ENCODE results near the gene TUBGCP4.

TUBGCP4 gene

DNA sequence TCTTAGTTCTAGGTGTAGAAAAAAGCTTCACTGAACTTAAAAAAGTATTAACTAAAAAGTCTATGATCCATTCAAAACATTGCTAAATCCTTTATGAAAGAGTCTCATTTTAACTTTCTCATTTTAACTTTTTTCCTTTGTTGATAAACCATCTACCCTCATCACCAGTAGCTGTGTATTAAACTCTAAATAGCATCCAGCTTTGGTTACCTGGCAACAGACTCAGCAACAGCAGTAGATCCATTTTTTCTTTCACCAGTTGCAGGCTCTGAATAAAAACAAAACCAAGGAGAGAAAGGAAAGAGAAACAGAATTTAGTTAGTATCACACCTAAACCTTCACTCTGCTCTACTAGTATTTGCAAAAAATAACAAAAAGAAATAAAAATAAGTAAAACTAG, 70.4 kb downstream of the TUBGCP4 start:
- peaks cover 66% of the 10 kb centered on the region for H3K36me3 ChIP-seq (ENCODE audit: insufficient read depth, low read length)
- no peaks in the 10 kb centered on the region for H3K9me3 ChIP-seq (ENCODE audit: low read length)
- H3K4me3 ChIP-seq (ENCODE audit: low read length), result no peak overlapping the region
- H2AFZ ChIP-seq (ENCODE audit: low read depth, low read length), result no peak overlapping the region
- H3K4me1 ChIP-seq (ENCODE audit: insufficient read depth, low read length), result peaks cover 13% of the 10 kb centered on the region
- H3K27me3 ChIP-seq (ENCODE audit: insufficient read depth, low read length), result no peaks in the 10 kb centered on the region

DNA sequence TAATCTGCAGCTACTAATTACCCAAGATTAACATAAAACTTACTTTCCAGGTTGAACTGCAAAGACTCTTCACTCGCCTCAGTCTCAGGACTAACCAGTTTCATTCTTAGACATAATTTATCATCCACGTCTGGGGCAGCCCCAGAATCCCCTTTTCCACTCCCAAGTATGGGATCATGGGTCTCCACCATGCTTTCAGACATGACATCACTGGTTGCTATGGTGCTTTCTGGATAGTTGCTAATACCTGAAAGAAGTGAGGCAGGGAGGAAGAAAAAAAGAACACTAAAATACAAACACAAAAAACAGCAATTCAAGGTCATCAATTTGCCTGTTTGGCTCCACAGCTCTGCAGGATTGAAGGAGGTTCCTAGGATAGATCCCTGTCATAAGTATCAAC, 75.4 kb downstream of the TUBGCP4 start:
- Histone ChIP-seq H3K27me3 (ENCODE audit: insufficient read depth, low read length) (no peaks in the 10 kb centered on the region), H3K4me3 (ENCODE audit: low read length) (no peak overlapping the region), H3K9me3 (ENCODE audit: low read length) (no peaks in the 10 kb centered on the region), H3K4me1 (ENCODE audit: insufficient read depth, low read length) (peaks cover 5% of the 10 kb centered on the region), H2AFZ (ENCODE audit: low read depth, low read length) (no peak overlapping the region), H3K36me3 (ENCODE audit: insufficient read depth, low read length) (peaks cover 44% of the 10 kb centered on the region)

DNA sequence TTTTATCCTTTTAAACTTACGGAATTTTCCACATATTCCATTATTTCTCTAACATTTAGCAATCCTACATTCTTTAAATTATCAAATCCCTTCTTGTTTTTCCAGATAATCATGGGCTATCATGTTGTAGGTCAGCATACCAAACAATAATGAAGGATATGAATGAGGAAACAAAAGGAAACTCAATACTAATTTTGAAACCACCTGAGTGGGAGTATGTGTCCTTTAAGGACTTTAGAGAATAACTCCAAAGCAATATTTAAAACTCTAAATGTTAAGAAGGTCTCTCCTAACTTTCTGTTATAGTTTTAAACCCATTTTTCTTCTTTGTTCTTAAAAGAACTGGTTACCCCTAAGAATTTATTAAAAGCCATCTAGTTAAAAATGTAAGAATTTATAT, 79.1 kb downstream of the TUBGCP4 start:
- Histone ChIP-seq H3K4me3 (ENCODE audit: low read length) (no peak overlapping the region), H3K36me3 (ENCODE audit: insufficient read depth, low read length) (peaks cover 48% of the 10 kb centered on the region), H3K27me3 (ENCODE audit: insufficient read depth, low read length) (no peaks in the 10 kb centered on the region), H3K9me3 (ENCODE audit: low read length) (no peaks in the 10 kb centered on the region), H3K4me1 (ENCODE audit: insufficient read depth, low read length) (no peaks in the 10 kb centered on the region), H2AFZ (ENCODE audit: low read depth, low read length) (no peak overlapping the region)

All from neuron (in vitro differentiated cells).